MM.1S (cell line): ENCODE results near the gene MPZL3.
A peak's percentile ranks its signal among the peaks of the same experiment; 100 is the strongest.

ENCODE experiments used
- DNase-seq: peaks from one replicate; pipeline ENCODE4 v3.0.0-alpha.2; 2015
- H2AFZ ChIP-seq: fragments of 300-600 bp; sonication (generic); 2 replicates; pipeline ENCODE4 v1.6.0; 2016; ENCODE audit warnings: antibody characterized with exemption, low read length
- H3F3A ChIP-seq: fragments of 300-600 bp; sonication (generic); 2 replicates; pipeline ENCODE4 v1.6.1; 2016; ENCODE audit warnings: mild to moderate bottlenecking, antibody characterized with exemption, low read length, moderate library complexity, mixed read lengths; ENCODE audit not compliant: insufficient read depth
- H3K27ac ChIP-seq: fragments of 300-600 bp; sonication (generic); 2 replicates; pipeline ENCODE4 v1.5.1; 2016; ENCODE audit warnings: mild to moderate bottlenecking, low read length
- H3K27me3 ChIP-seq: fragments of 300-600 bp; sonication (generic); replicated peaks from 2 replicates; pipeline ENCODE4 v1.6.0; 2016; ENCODE audit warnings: low read length; ENCODE audit not compliant: insufficient read depth
- H3K36me3 ChIP-seq: fragments of 300-600 bp; sonication (generic); replicated peaks from 2 replicates; pipeline ENCODE4 v1.6.1; 2016; ENCODE audit warnings: mild to moderate bottlenecking, low read length, mixed read lengths; ENCODE audit not compliant: insufficient read depth
- H3K4me1 ChIP-seq: fragments of 300-600 bp; sonication (generic); 2 replicates; pipeline ENCODE4 v1.6.1; 2016; ENCODE audit warnings: low read length, mixed read lengths
- H3K4me2 ChIP-seq: fragments of 300-600 bp; sonication (generic); 2 replicates; pipeline ENCODE4 v1.6.0; 2016; ENCODE audit warnings: low read depth, low read length
- H3K4me3 ChIP-seq: fragments of 300-600 bp; sonication (generic); 2 replicates; pipeline ENCODE4 v1.5.1; 2016; ENCODE audit warnings: low read length, mixed read lengths
- H3K79me2 ChIP-seq: fragments of 300-600 bp; sonication (generic); 2 replicates; pipeline ENCODE4 v1.6.1; 2016; ENCODE audit warnings: mixed run types, low read length, mixed read lengths
- H3K9ac ChIP-seq: fragments of 300-600 bp; sonication (generic); 2 replicates; pipeline ENCODE4 v1.6.1; 2016; ENCODE audit warnings: low read length, mixed read lengths
- H3K9me2 ChIP-seq: fragments of 300-600 bp; sonication (generic); replicated peaks from 2 replicates; pipeline ENCODE4 v1.6.1; 2016; ENCODE audit warnings: mild to moderate bottlenecking, low read length, mixed read lengths; ENCODE audit not compliant: insufficient read depth
- H3K9me3 ChIP-seq: fragments of 300-600 bp; sonication (generic); replicated peaks from 2 replicates; pipeline ENCODE4 v1.6.1; 2016; ENCODE audit warnings: mild to moderate bottlenecking, low read length, mixed read lengths; ENCODE audit not compliant: insufficient read depth
- H4K20me1 ChIP-seq: fragments of 300-600 bp; sonication (generic); 2 replicates; pipeline ENCODE4 v1.6.1; 2016; ENCODE audit warnings: mild to moderate bottlenecking, low read length, moderate library complexity, mixed read lengths; ENCODE audit not compliant: insufficient read depth
- EZH2 ChIP-seq: fragments of 300-600 bp; sonication (generic); optimal IDR thresholded peaks from 2 replicates; pipeline ENCODE3; 2017; ENCODE audit warnings: low read depth, mild to moderate bottlenecking, antibody characterized with exemption, low read length, mixed read lengths
- EZH2phosphoT487 ChIP-seq: fragments of 300-600 bp; sonication (generic); IDR thresholded peaks from 2 replicates; pipeline ENCODE4 v1.6.1; 2018; ENCODE audit warnings: antibody characterized with exemption, low read length
- TF ChIP-seq, protein P1 (sequence below): fragments of 300-600 bp; sonication (generic); IDR thresholded peaks from 2 replicates; pipeline ENCODE4 v1.5.1; 2016; ENCODE audit warnings: antibody characterized with exemption, low read length, mixed read lengths

The MPZL3 gene

DNA sequence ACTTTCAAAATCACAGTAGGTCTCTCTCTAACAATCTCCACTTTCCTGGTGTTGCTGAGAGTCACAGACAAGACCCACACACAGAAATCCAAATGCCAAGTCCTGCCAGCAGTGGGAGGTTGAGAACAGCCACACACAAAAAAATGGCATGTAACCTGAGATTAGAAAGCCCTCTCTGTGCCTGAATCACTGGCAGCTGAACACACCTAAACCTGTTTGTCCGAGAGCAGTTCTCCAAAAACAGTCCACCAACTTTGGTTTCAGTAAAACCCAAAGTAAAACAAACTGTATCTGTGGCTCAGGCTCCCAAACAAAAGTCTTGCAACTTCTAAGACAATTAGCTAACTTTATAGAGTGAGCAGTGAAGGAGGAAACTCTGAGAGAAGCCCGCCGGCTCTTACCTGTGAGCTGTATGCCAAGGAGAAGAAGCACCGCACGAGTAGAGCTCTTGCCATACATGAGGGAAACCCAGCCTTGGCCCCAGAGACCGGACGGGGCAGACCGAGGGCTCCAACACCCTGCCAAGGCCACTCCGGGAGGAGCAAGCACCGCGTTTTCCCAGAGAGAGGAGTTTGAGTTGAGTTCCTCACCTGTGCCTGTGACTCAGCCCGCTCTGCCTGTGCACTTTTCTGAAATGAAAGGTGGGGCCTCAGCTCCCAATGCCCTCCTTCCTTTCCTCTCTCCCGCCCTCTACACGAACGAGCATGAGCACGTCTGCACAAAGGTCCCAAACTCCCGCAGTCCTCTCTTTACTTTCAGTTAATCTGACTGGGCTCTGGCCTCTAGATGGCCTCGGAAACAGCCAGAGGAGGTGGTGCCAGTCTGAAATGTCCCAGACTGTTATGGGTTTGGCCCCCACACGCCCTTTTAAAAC is 11.8 kb upstream of the MPZL3 start, which contains the start of gene MPZL2:
Gene MPZL2, minus strand, starts transcription at position 603 of the 874 bp plus-strand sequence. Its CDS starts 144 bp downstream, at position 459.
- TF ChIP-seq EZH2 (no peak), EZH2phosphoT487 (no peak)
- TF ChIP-seq, protein P1, sequence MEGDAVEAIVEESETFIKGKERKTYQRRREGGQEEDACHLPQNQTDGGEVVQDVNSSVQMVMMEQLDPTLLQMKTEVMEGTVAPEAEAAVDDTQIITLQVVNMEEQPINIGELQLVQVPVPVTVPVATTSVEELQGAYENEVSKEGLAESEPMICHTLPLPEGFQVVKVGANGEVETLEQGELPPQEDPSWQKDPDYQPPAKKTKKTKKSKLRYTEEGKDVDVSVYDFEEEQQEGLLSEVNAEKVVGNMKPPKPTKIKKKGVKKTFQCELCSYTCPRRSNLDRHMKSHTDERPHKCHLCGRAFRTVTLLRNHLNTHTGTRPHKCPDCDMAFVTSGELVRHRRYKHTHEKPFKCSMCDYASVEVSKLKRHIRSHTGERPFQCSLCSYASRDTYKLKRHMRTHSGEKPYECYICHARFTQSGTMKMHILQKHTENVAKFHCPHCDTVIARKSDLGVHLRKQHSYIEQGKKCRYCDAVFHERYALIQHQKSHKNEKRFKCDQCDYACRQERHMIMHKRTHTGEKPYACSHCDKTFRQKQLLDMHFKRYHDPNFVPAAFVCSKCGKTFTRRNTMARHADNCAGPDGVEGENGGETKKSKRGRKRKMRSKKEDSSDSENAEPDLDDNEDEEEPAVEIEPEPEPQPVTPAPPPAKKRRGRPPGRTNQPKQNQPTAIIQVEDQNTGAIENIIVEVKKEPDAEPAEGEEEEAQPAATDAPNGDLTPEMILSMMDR = no peak
- Histone ChIP-seq H3K4me2 (peak within 1 kb of the TSS; percentile 69), H3K79me2 (no peaks in the 10 kb centered on the region), H3K9me2 (no peaks in the 10 kb centered on the region), H3K9me3 (no peaks in the 10 kb centered on the region), H3K36me3 (no peaks in the 10 kb centered on the region), H3K9ac (peak within 1 kb of the TSS; percentile 52), H3K27me3 (no peaks in the 10 kb centered on the region), H3K4me3 (peak within 1 kb of the TSS; percentile 68), H4K20me1 (no peaks in the 10 kb centered on the region), H3K4me1 (peaks cover 11% of the 10 kb centered on the region), H3F3A (peaks cover 10% of the 10 kb centered on the region), H3K27ac (peak within 1 kb of the TSS; percentile 33; the same call in 1 of the 2 replicates), H2AFZ (peak within 1 kb of the TSS; percentile 68)
- peak; percentile 69 for DNase-seq

DNA sequence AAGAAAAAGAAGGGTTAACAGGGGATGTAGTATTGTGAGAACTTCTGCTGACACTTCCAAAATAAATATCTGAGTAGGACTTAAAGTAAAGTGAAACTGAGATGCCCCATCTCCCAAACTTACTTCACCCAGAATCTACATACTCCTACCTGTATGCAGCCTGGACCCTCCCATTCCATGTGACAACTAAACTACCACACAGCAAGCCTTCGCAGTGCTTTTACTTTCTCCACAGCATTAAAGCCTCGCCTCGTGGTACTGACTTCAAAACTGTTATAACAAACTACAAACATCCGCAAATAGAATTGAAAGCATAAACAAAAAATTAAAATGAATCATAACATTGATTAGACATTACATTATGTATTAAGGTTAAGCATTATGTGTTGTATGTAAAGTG is 10.9 kb upstream of the MPZL3 start:
- no peaks in the 10 kb centered on the region for H3K9me2 ChIP-seq
- TF ChIP-seq EZH2phosphoT487 (no peak), EZH2 (no peak)
- TF ChIP-seq, protein P1 = no peak
- DNase-seq = no peak
- H3K79me2 ChIP-seq = no peaks in the 10 kb centered on the region
- peak overlapping the region; percentile 52; the same call in 1 of the 2 replicates for H3K9ac ChIP-seq
- H4K20me1 ChIP-seq = no peaks in the 10 kb centered on the region
- no peak overlapping the region for H3K27ac ChIP-seq
- peak overlapping the region; percentile 69 for H3K4me2 ChIP-seq
- no peaks in the 10 kb centered on the region for H3K27me3 ChIP-seq
- H3K36me3 ChIP-seq = no peaks in the 10 kb centered on the region
- H3K4me3 ChIP-seq = peak overlapping the region; percentile 68
- H3F3A ChIP-seq = peaks cover 10% of the 10 kb centered on the region
- H2AFZ ChIP-seq = no peak overlapping the region
- H3K4me1 ChIP-seq = peaks cover 11% of the 10 kb centered on the region
- H3K9me3 ChIP-seq = no peaks in the 10 kb centered on the region

DNA sequence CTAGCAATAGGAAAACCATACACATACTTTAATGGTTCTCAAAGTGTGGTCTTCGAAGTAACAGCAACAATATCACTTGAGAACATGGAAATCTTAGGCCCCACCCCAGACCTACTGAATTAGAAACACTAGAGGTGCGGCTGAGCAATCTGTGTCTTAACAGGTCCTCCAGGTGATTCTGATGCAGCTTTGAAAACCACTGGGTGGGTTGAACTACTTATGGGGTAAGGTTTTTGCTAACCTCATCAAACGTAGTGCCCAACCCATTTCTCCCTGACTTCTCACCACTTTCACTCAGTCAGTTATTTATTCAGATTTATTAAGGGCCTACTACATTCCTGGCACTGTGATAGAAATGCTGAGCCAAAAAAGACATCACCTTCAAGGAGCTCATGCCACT is 8.2 kb upstream of the MPZL3 start:
- Histone ChIP-seq H4K20me1 (no peaks in the 10 kb centered on the region), H3K27ac (no peak overlapping the region), H3K4me1 (peaks cover 11% of the 10 kb centered on the region), H3K9me3 (no peaks in the 10 kb centered on the region), H3K27me3 (no peaks in the 10 kb centered on the region), H3F3A (peaks cover 10% of the 10 kb centered on the region), H3K9ac (no peak overlapping the region), H3K4me2 (no peak overlapping the region), H3K4me3 (no peak overlapping the region), H3K36me3 (no peaks in the 10 kb centered on the region), H3K79me2 (no peaks in the 10 kb centered on the region), H2AFZ (no peak overlapping the region), H3K9me2 (no peaks in the 10 kb centered on the region)
- TF ChIP-seq EZH2phosphoT487 (no peak), EZH2 (no peak)
- TF ChIP-seq, protein P1 = no peak
- no peak for DNase-seq
